Measurements from ENCODE around the gene STXBP6.
"Not testable (repeated sequence)": the region's sequence is repeated elsewhere in the genome, so short reads cannot be mapped to it uniquely, and the experiment has no call there.

DNA sequence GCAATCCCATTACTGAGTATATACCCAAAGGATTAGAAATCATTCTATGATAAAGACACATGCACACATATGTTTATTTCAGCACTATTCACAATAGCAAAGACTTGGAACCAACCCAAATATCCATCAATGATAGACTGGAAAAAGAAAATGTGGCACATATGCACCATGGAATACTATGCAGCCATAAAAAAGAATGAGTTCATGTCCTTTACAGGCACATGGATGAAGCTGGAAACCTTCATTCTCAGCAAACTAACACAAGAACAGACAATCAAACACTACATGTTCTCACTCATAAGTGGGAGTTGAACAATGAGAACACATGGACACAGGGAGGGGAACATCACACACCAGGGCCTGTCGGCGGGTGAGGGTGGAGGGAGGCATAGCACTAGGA, 113.2 kb downstream of the STXBP6 start:
- not testable (repeated sequence) for TF ChIP-seq CTCF (conservative IDR thresholded peaks at IDR 0.05; ENCODE audit: low read depth in 2 of 2); POLR2AphosphoS5 (IDR thresholded peaks at IDR 0.05; ENCODE audit: low read depth); CREB1 (CRISPR knock-in tag; IDR thresholded peaks at IDR 0.05; ENCODE audit: low read depth); REST (IDR thresholded peaks at IDR 0.05; ENCODE audit: unreplicated experiment); JUNB (IDR thresholded peaks at IDR 0.05; ENCODE audit: unreplicated experiment); ETS1 (IDR thresholded peaks at IDR 0.05); STAT1 (IDR thresholded peaks at IDR 0.05; ENCODE audit: unreplicated experiment); EZH2phosphoT487 (IDR thresholded peaks at IDR 0.05; ENCODE audit: unreplicated experiment); EZH2 (IDR thresholded peaks at IDR 0.05; ENCODE audit: low read depth, unreplicated experiment); ZNF462 (CRISPR knock-in tag; IDR thresholded peaks at IDR 0.05); NANOG (IDR thresholded peaks at IDR 0.05; ENCODE audit: borderline replicate concordance); ZNF114 (CRISPR knock-in tag; IDR thresholded peaks at IDR 0.05); ZNF331 (CRISPR knock-in tag; IDR thresholded peaks at IDR 0.05; ENCODE audit: low read depth)

All from GM23338 (cell line).